Glutamatergic neuron (in vitro differentiated cells): ENCODE data around the gene KLHL35. TPM values are rescaled to one million over a fixed set of nuclear protein-coding genes. Genes with fewer than 3 reads are reported as not detected.
A peak's percentile ranks its signal among the peaks of the same experiment; 100 is the strongest.

Experiments
- DNase-seq: peaks from one replicate; pipeline ENCODE4 v3.0.0; 2022
- H3K27ac Mint-ChIP-seq: one replicate; pipeline ENCODE4 v1.8.0; 2020; ENCODE audit warnings: mild to moderate bottlenecking, mixed read lengths, inconsistent platforms; ENCODE audit not compliant: unreplicated experiment
- H3K27me3 Mint-ChIP-seq: one replicate; pipeline ENCODE4 v1.8.0; 2020; ENCODE audit warnings: mild to moderate bottlenecking, moderate library complexity, mixed read lengths, inconsistent platforms; ENCODE audit not compliant: unreplicated experiment
- H3K36me3 Mint-ChIP-seq: one replicate; pipeline ENCODE4 v1.8.0; 2020; ENCODE audit warnings: mild to moderate bottlenecking, mixed read lengths, inconsistent platforms; ENCODE audit not compliant: unreplicated experiment
- H3K4me1 Mint-ChIP-seq: one replicate; pipeline ENCODE4 v1.8.0; 2020; ENCODE audit warnings: mild to moderate bottlenecking, low read depth, mixed read lengths, inconsistent platforms; ENCODE audit not compliant: unreplicated experiment
- H3K4me3 Mint-ChIP-seq: one replicate; pipeline ENCODE4 v1.8.0; 2020; ENCODE audit warnings: mild to moderate bottlenecking, mixed read lengths, inconsistent platforms; ENCODE audit not compliant: unreplicated experiment
- H3K9me3 Mint-ChIP-seq: one replicate; pipeline ENCODE4 v1.8.0; 2020; ENCODE audit warnings: mild to moderate bottlenecking, moderate library complexity, mixed read lengths, inconsistent platforms; ENCODE audit not compliant: unreplicated experiment
- CTCF ChIP-seq: fragments of 200-600 bp; sonication (generic); IDR thresholded peaks from one replicate; pipeline ENCODE4 v1.5.0; 2021; ENCODE audit not compliant: partially characterized antibody, unreplicated experiment
- total RNA-seq: library from RNA; stranded (reverse); fragmentation: NEBNext Ultra II Directional; extraction: Animal tissue kit (Norgen Biotek cat#: 25700); gene quantifications from one replicate; pipeline ENCODE4 v1.2.1, GENCODE V29; 2021; ENCODE audit not compliant: unreplicated experiment

Gene KLHL35
- total RNA-seq, 1 donor from 2014 or later, result 41.4 TPM

DNA sequence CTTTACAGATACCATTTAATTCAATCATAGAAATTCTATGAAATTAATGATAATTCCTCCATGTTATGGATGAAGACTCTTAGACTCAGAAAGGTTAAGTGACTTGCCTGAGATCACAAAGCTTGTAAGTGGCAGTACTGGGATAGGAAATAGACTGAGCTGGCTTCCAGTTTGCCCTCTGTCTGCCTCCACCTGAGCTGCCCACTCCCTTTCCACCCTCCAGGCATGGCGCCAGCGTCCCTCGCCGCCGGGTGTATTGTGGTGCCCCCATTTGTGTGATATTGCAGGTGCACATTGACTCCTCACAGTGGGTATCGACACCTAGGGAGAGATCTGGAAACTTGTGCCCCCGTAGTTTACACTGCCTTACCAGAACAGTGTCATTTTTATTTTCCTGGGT lies 43.1 kb downstream of the KLHL35 start:
- Mint-ChIP-seq H3K4me3 (no peak overlapping the region), H3K27ac (no peak overlapping the region), H3K4me1 (peaks cover 5% of the 10 kb centered on the region), H3K9me3 (no peaks in the 10 kb centered on the region), H3K36me3 (no peaks in the 10 kb centered on the region), H3K27me3 (no peaks in the 10 kb centered on the region)
- TF ChIP-seq CTCF, result no peak
- no peak for DNase-seq

GRCh38 chr11:75389276-75389605 lies 43.8 kb downstream of the KLHL35 start:
- TF ChIP-seq CTCF, result no peak
- Mint-ChIP-seq H3K27ac (no peak overlapping the region), H3K36me3 (no peaks in the 10 kb centered on the region), H3K9me3 (no peaks in the 10 kb centered on the region), H3K27me3 (no peaks in the 10 kb centered on the region), H3K4me1 (no peaks in the 10 kb centered on the region), H3K4me3 (no peak overlapping the region)
- no peak for DNase-seq

DNA sequence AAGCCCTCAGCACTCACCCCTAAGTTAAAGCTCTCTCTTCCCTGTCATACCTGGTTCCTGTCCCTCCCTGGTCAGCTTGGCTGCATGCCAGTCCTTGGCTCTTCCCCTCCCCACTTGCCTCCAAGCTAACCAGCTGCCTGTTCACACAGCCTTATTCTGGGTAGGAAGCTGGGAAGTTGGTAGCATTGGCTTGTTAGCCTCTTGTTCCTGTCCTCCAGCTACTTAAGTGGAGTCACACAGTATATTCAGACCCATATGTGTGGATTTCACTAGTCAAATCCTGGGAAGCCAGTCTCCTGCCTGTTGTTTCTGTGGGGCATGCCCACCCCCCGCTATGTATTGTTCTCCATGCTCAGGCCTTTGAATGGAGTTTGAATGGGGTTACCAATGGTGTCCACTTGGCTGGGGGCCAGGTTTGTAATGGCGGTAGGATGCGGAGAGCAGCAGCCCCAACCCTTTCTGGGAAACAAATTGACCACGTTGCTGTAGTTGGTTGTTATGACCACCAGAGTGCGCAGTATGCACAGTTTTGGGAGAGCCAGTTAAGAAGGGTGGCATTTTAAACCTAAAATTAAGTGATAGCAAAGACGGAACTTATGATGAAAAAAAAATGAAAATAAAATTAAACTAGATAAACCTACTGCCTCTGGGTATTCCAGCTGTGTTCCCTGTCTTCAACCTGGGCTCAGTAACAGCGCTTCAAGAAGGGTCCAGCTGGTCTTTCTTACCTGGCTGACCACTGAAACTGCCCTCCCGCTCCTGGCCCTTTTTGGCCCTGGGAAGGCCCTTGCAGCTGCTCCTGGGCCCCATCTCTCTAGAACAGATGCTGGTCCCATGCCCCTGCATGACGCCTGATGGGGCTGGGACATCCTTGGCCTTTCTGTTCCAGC lies 44.4 kb downstream of the KLHL35 start:
- no peaks in the 10 kb centered on the region for H3K9me3 Mint-ChIP-seq
- no peaks in the 10 kb centered on the region for H3K27me3 Mint-ChIP-seq
- H3K4me3 Mint-ChIP-seq, result no peak overlapping the region
- no peaks in the 10 kb centered on the region for H3K4me1 Mint-ChIP-seq
- no peak overlapping the region for H3K27ac Mint-ChIP-seq
- TF ChIP-seq CTCF, result peak; percentile 90
- no peaks in the 10 kb centered on the region for H3K36me3 Mint-ChIP-seq
- peak; percentile 65 for DNase-seq

DNA sequence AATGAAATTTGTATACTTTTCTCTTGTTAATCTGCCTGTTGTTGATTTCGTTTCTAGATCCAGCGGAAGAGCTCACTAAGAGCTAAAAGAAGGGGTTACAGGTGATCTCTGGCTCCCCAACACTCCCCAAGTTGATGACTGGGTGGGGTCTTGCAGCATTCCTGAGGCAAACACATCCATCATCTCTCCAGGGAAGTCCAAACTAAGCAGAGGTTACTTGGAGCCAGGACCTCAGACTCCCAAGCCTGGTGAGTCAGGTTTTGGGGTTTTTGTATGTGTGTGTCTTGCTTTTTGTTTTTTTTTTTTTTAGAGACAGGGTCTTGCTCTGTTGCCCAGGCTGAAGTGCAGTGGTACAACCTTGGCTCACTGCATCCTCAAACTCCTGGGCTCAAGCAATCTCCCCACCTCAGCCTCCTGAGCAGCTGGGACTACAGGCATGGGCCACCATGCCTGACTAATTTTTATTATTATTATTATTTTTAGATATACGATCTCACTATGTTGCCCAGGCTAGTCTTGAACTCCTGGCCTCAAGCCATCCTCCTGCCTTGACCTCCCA lies 45.2 kb downstream of the KLHL35 start:
- no peak overlapping the region for H3K4me3 Mint-ChIP-seq
- no peak for TF ChIP-seq CTCF
- no peak for DNase-seq
- H3K36me3 Mint-ChIP-seq, result no peaks in the 10 kb centered on the region
- H3K9me3 Mint-ChIP-seq, result no peaks in the 10 kb centered on the region
- no peaks in the 10 kb centered on the region for H3K27me3 Mint-ChIP-seq
- no peak overlapping the region for H3K27ac Mint-ChIP-seq
- H3K4me1 Mint-ChIP-seq, result no peaks in the 10 kb centered on the region

- no peak overlapping the region for H3K27ac Mint-ChIP-seq
- TF ChIP-seq CTCF, result no peak
- DNase-seq, result no peak
- no peaks in the 10 kb centered on the region for H3K36me3 Mint-ChIP-seq
- no peaks in the 10 kb centered on the region for H3K9me3 Mint-ChIP-seq
- no peak overlapping the region for H3K4me3 Mint-ChIP-seq
- no peaks in the 10 kb centered on the region for H3K4me1 Mint-ChIP-seq
- H3K27me3 Mint-ChIP-seq, result no peaks in the 10 kb centered on the region
Measured at GRCh38 chr11:75386942-75387630, 45.9 kb downstream of the KLHL35 start.
